Smooth muscle cell (in vitro differentiated cells): ENCODE data around the gene HDAC10. TPM values are rescaled to one million over a fixed set of nuclear protein-coding genes. Genes with fewer than 3 reads are reported as not detected.
"Not testable (repeated sequence)": the region's sequence is repeated elsewhere in the genome, so short reads cannot be mapped to it uniquely, and the experiment has no call there.

Experiments
- DNase-seq: peaks from one replicate; lab custom pipeline; 2025; ENCODE audit not compliant: unreplicated experiment; lab: John Stamatoyannopoulos, UW
- H2AFZ ChIP-seq: fragments of 200-600 bp; sonication (generic); 2 replicates; pipeline ENCODE4 v1.6.0; 2016; ENCODE audit warnings: antibody characterized with exemption, low read depth, mild to moderate bottlenecking
- H3F3A ChIP-seq: fragments of 200-600 bp; sonication (generic); 2 replicates; pipeline ENCODE4 v1.6.0; 2017; ENCODE audit warnings: antibody characterized with exemption, low read depth
- H3K27ac ChIP-seq: fragments of 200-600 bp; sonication (generic); 2 replicates; pipeline ENCODE4 v1.5.1; 2016; ENCODE audit warnings: low read depth, mild to moderate bottlenecking
- H3K27me3 ChIP-seq: fragments of 200-600 bp; sonication (generic); 2 replicates; pipeline ENCODE4 v1.6.1; 2016; ENCODE audit warnings: low read depth, mild to moderate bottlenecking
- H3K36me3 ChIP-seq: fragments of 200-600 bp; sonication (generic); 2 replicates; pipeline ENCODE4 v1.5.1; 2016; ENCODE audit warnings: low read depth
- H3K4me1 ChIP-seq: fragments of 200-600 bp; sonication (generic); 2 replicates; pipeline ENCODE4 v1.5.1; 2016; ENCODE audit warnings: low read depth
- H3K4me2 ChIP-seq: fragments of 200-600 bp; sonication (generic); 2 replicates; pipeline ENCODE4 v1.6.0; 2016; ENCODE audit warnings: mild to moderate bottlenecking
- H3K4me3 ChIP-seq: fragments of 200-600 bp; sonication (generic); 2 replicates; pipeline ENCODE4 v1.5.1; 2016; ENCODE audit warnings: mild to moderate bottlenecking
- H3K79me2 ChIP-seq: fragments of 200-600 bp; sonication (generic); 2 replicates; pipeline ENCODE4 v1.6.0; 2016; ENCODE audit warnings: low read depth, mild to moderate bottlenecking
- H3K9ac ChIP-seq: fragments of 200-600 bp; sonication (generic); 2 replicates; pipeline ENCODE4 v1.6.0; 2016; ENCODE audit warnings: low read depth
- H3K9me3 ChIP-seq: fragments of 200-600 bp; sonication (generic); replicated peaks from 2 replicates; pipeline ENCODE4 v1.5.1; 2016; ENCODE audit warnings: low read depth
- H4K20me1 ChIP-seq: fragments of 200-600 bp; sonication (generic); 2 replicates; pipeline ENCODE4 v1.6.0; 2016; ENCODE audit warnings: low read depth
- CTCF ChIP-seq: fragments of 200-600 bp; sonication (generic); IDR thresholded peaks from 2 replicates; pipeline ENCODE4 v1.5.1; 2017; ENCODE audit warnings: borderline replicate concordance, mild to moderate bottlenecking, antibody characterized with exemption; ENCODE audit not compliant: insufficient read depth, poor library complexity, severe bottlenecking
- WGBS: methylation state at CpG from one replicate; pipeline ENCODE4 v1.1.7; 2016; ENCODE audit warnings: low lambda C conversion rate; 5-methylcytosine and 5-hydroxymethylcytosine counted together
- polyA plus RNA-seq: library from polyadenylated mRNA; unstranded; fragments of >200 nt; fragmentation: Nextera tagmentation; extraction: Ambion mirVana; gene quantifications from 2 replicates; pipeline ENCODE4 v1.2.1, GENCODE V29; 2016
- total RNA-seq: library from RNA; depleted of rRNA; stranded (reverse); fragments of >200 nt; gene quantifications from 2 replicates; pipeline ENCODE4 v1.2.3, GENCODE V29; 2014

The HDAC10 gene
- total and polyA plus RNA-seq, 2 experiments from 2014 or later, result 9.5 to 15.7 TPM

- TF ChIP-seq CTCF, result peak; percentile 46
- Histone ChIP-seq H3K79me2 (peaks cover 39% of the 10 kb centered on the region), H3K9ac (no peak overlapping the region), H3K9me3 (no peaks in the 10 kb centered on the region), H3F3A (peaks cover 4% of the 10 kb centered on the region), H2AFZ (no peak overlapping the region), H4K20me1 (peaks cover 99% of the 10 kb centered on the region), H3K4me1 (peaks cover 8% of the 10 kb centered on the region), H3K4me3 (no peak overlapping the region), H3K36me3 (no peaks in the 10 kb centered on the region), H3K27me3 (no peaks in the 10 kb centered on the region), H3K4me2 (no peak overlapping the region), H3K27ac (no peak overlapping the region)
- no peak for DNase-seq
- WGBS, result 52% methylated on average over 10 of the region's 10 CpGs
These were observed 44.5 kb downstream of the HDAC10 start for GRCh38 chr22:50206599-50206998.

GRCh38 chr22:50205781-50206569 lies 45.1 kb downstream of the HDAC10 start:
- Histone ChIP-seq H3K27me3 (no peaks in the 10 kb centered on the region), H3K79me2 (peaks cover 36% of the 10 kb centered on the region), H3K9ac (no peak overlapping the region), H3K36me3 (no peaks in the 10 kb centered on the region), H3F3A (peaks cover 4% of the 10 kb centered on the region), H3K4me3 (no peak overlapping the region), H3K9me3 (no peaks in the 10 kb centered on the region), H4K20me1 (peaks cover 97% of the 10 kb centered on the region), H2AFZ (no peak overlapping the region), H3K27ac (no peak overlapping the region), H3K4me1 (peaks cover 9% of the 10 kb centered on the region), H3K4me2 (no peak overlapping the region)
- no peak for TF ChIP-seq CTCF
- no peak for DNase-seq
- 95% methylated on average over 43 of the region's 45 CpGs for WGBS

- WGBS, result 96% methylated on average over 9 of the region's 9 CpGs
- Histone ChIP-seq H3K79me2 (peaks cover 31% of the 10 kb centered on the region), H3K4me1 (peaks cover 11% of the 10 kb centered on the region), H4K20me1 (peaks cover 88% of the 10 kb centered on the region)
- DNase-seq, H3F3A ChIP-seq, H3K9me3 ChIP-seq, H3K27me3 ChIP-seq, H3K4me2 ChIP-seq, H3K9ac ChIP-seq, H3K27ac ChIP-seq, H3K36me3 ChIP-seq, H2AFZ ChIP-seq, H3K4me3 ChIP-seq: not testable (repeated sequence)
These were observed 46.1 kb downstream of the HDAC10 start for GRCh38 chr22:50204998-50205397.

- Histone ChIP-seq H3K79me2 (peaks cover 31% of the 10 kb centered on the region), H3K27me3 (no peaks in the 10 kb centered on the region), H3K9me3 (no peaks in the 10 kb centered on the region), H3F3A (peaks cover 4% of the 10 kb centered on the region), H3K4me1 (peaks cover 15% of the 10 kb centered on the region), H4K20me1 (peaks cover 88% of the 10 kb centered on the region), H3K27ac (no peak overlapping the region), H3K9ac (no peak overlapping the region), H3K36me3 (no peaks in the 10 kb centered on the region), H2AFZ (no peak overlapping the region), H3K4me2 (no peak overlapping the region), H3K4me3 (no peak overlapping the region)
- TF ChIP-seq CTCF, result no peak
- WGBS, result 98% methylated on average over 7 of the region's 7 CpGs
- no peak for DNase-seq
These were observed 46.5 kb downstream of the HDAC10 start for GRCh38 chr22:50204571-50204970.
